ENCODE results near the gene TRAF3IP1. TPM values are rescaled to one million over a fixed set of nuclear protein-coding genes. Genes with fewer than 3 reads are reported as not detected.
A peak's percentile ranks its signal among the peaks of the same experiment; 100 is the strongest.
"Not testable (repeated sequence)": the region's sequence is repeated elsewhere in the genome, so short reads cannot be mapped to it uniquely, and the experiment has no call there.

Gene TRAF3IP1
- total and polyA plus RNA-seq, 10 donors, result 2.6 to 19.2 (median 8.8) TPM

DNA sequence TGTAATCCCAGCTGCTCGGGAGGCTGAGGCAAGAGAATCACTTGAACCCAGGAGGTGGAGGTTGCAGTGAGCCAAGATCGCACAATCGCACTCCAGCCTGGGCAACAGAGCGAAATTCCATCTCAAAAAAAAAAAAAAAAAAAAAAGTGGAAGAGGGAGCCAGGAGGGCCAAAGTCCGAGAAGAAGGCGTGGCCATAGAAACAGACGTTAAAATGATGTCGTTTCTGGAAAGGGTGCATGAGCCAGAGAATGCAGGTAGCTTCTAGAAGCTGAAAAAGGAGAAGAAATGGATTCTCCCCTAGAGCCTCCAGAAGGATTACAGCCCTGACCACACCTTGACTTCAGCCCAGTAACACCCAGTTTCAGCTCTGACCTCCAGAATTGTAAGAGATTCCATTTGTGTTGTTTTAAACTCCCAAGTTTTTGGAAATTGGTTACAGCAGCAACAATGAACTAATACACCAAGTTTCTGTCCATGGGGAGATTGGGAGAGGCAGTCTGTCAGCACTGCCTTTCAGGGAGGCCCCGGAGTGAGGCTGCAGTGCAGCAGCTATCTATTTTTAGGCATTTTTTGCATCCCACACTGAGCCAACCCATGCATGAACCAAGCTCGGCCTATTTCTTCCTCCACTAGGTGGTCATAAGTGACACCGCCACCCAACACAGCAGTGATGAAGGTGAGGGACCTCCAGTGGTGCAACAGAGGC, 14.2 kb upstream of the TRAF3IP1 start:
- DNase-seq, result peak; percentile 40
- Histone ChIP-seq H3K9me3 (no peaks in the 10 kb centered on the region), H3K27me3 (replicated peaks in 1 of 7) (peaks cover 0 to 10% (median 0%) of the 10 kb centered on the region in 7 donors), H3K4me1 (no peaks in the 10 kb centered on the region), H3K27ac (no peak overlapping the region), H3K36me3 (no peaks in the 10 kb centered on the region), H3K4me3 (no peak overlapping the region)
- TF ChIP-seq, protein P1, sequence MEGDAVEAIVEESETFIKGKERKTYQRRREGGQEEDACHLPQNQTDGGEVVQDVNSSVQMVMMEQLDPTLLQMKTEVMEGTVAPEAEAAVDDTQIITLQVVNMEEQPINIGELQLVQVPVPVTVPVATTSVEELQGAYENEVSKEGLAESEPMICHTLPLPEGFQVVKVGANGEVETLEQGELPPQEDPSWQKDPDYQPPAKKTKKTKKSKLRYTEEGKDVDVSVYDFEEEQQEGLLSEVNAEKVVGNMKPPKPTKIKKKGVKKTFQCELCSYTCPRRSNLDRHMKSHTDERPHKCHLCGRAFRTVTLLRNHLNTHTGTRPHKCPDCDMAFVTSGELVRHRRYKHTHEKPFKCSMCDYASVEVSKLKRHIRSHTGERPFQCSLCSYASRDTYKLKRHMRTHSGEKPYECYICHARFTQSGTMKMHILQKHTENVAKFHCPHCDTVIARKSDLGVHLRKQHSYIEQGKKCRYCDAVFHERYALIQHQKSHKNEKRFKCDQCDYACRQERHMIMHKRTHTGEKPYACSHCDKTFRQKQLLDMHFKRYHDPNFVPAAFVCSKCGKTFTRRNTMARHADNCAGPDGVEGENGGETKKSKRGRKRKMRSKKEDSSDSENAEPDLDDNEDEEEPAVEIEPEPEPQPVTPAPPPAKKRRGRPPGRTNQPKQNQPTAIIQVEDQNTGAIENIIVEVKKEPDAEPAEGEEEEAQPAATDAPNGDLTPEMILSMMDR (IDR thresholded peaks at IDR 0.05 in 8 of 11, conservative IDR thresholded peaks at IDR 0.05 in 3 of 11), result no peak
- TF ChIP-seq POLR2AphosphoS5 (IDR thresholded peaks at IDR 0.05) (no peak), POLR2A (IDR thresholded peaks at IDR 0.05) (no peak)
- intact Hi-C loops (cut with DNase I; ENCODE audit: low total_unique reads), result no loop called here
- WGBS, 5 donors, result 82 to 91% (median 86%) methylated on average over 11 of the region's 11 CpGs

DNA sequence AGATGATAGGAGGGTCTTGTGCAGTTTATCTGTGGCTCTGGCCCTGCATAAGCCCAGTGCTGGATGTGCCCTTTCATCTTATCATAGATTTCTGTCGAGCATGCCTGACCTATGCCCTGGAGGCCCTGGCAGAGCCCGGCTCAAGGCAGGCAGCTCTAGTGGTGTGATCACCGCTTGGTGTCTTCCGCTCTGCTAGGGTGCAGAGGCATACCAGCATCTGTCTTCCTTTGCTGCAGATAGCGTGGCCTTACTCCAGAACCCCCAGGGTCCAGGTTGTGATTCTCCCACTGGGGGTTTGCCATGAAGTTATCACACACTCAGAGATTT, 13.7 kb upstream of the TRAF3IP1 start:
- 61 to 96% (median 77%) methylated on average over 3 to 5 of the region's 5 CpGs for WGBS, 5 donors
- intact Hi-C loops (cut with DNase I; ENCODE audit: low total_unique reads), result no loop called here
- Histone ChIP-seq H3K27me3 (replicated peaks in 1 of 7) (peaks cover 0 to 10% (median 0%) of the 10 kb centered on the region in 7 donors), H3K36me3 (no peaks in the 10 kb centered on the region), H3K27ac (no peak overlapping the region), H3K4me3 (no peak overlapping the region), H3K4me1 (no peaks in the 10 kb centered on the region), H3K9me3 (no peaks in the 10 kb centered on the region)
- no peak for DNase-seq
- TF ChIP-seq POLR2AphosphoS5 (IDR thresholded peaks at IDR 0.05), result no peak
- no peak for TF ChIP-seq POLR2A (IDR thresholded peaks at IDR 0.05)
- TF ChIP-seq, protein P1 (IDR thresholded peaks at IDR 0.05 in 8 of 11, conservative IDR thresholded peaks at IDR 0.05 in 3 of 11), result no peak

DNA sequence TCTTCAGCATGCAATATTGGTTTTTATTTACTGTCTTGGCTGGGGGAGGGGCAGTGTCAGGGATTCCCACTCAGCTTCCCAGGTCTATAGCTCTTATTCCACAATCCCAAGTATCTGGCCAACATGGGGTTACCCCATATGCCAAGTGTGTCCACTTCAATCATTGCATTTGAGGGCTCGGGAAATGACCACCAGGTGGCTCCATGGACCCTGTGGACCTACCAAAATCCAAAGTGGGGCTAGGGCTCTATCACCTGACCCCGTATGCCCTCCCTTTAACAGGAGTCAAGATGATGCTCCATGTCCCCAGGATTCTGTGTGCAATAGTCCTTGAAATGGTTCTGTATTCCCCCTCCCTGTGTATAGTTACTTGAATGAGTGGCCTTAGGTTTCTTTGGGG, 12.1 kb upstream of the TRAF3IP1 start:
- Histone ChIP-seq H3K36me3 (no peaks in the 10 kb centered on the region), H3K4me1 (no peaks in the 10 kb centered on the region), H3K9me3 (no peaks in the 10 kb centered on the region), H3K4me3 (no peak overlapping the region), H3K27ac (no peak overlapping the region), H3K27me3 (replicated peaks in 1 of 7) (peaks cover 0 to 10% (median 0%) of the 10 kb centered on the region in 7 donors)
- intact Hi-C loops (cut with DNase I; ENCODE audit: low total_unique reads), result no loop called here
- no peak for DNase-seq
- WGBS, 5 donors, result 63 to 84% (median 74%) methylated on average over 2 of the region's 2 CpGs
- no peak for TF ChIP-seq POLR2A (IDR thresholded peaks at IDR 0.05)
- TF ChIP-seq, protein P1 (IDR thresholded peaks at IDR 0.05 in 8 of 11, conservative IDR thresholded peaks at IDR 0.05 in 3 of 11), result peak in 1 of 11 experiments; percentile 9
- no peak for TF ChIP-seq POLR2AphosphoS5 (IDR thresholded peaks at IDR 0.05)

DNA sequence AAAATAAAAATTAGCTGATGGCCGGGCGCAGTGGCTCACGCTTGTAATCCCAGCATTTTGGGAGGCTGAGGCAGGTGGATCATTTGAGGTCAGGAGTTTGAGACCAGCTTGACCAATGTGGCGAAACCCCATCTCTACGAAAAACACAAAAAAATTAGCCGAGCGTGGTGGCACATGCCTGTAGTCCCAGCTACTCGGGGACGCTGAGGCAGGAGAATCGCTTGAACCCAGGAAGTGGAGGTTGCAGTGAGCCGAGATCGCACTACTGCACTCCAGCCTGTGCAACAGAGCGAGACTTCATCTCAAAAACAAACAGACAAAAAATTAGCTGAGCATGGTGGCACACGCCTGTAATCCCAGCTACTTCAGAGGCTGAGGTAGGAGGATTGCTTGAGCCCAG, 9.6 kb upstream of the TRAF3IP1 start:
- H3K4me3 ChIP-seq; H3K27me3 ChIP-seq (replicated peaks in 1 of 7); DNase-seq; H3K36me3 ChIP-seq; H3K27ac ChIP-seq; H3K9me3 ChIP-seq; intact Hi-C loops (cut with DNase I; ENCODE audit: low total_unique reads); H3K4me1 ChIP-seq: not testable (repeated sequence)
- WGBS, 5 donors, result 78 to 86% (median 82%) methylated on average over 14 of the region's 14 CpGs

Data from spleen (tissue), 11 donors.